Glomerular endothelial cell (primary cell): ENCODE measurements around the gene RAD51B. TPM values are rescaled to one million over a fixed set of nuclear protein-coding genes. Genes with fewer than 3 reads are reported as not detected.

Experiments
- DNase-seq: peaks from one replicate; pipeline ENCODE4 v3.0.0-alpha.2; 2011; ENCODE audit warnings: low read depth, low spot score; ENCODE audit errors: extremely low read depth
- total RNA-seq: library from RNA; depleted of rRNA; stranded (reverse); fragments of >200 nt; gene quantifications from 2 replicates; pipeline ENCODE4 v1.2.3, GENCODE V29; 2015

RAD51B gene
- total RNA-seq, 1 donor from 2014 or later: 9.7 TPM

DNA sequence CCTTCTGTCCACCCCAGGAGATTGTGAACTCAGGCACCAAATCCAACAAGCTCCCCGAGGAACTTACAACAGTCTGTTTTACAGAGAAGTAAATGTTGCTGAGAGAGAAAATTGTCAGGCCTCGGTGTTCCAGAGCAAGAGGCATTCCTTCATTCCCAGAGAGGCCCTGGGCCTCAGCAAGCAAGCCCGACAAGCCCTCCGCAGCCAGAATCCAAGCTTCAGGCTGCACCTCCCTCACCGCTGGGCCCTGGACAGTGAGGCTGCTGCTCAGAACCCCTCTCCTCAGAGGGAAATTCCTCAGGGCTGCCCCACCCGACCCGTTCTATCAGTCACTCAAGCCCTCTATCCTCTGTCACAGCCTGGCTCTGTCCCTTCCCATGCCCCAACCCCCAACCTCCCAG, 916.9 kb downstream of the RAD51B start:
- no peak for DNase-seq

DNA sequence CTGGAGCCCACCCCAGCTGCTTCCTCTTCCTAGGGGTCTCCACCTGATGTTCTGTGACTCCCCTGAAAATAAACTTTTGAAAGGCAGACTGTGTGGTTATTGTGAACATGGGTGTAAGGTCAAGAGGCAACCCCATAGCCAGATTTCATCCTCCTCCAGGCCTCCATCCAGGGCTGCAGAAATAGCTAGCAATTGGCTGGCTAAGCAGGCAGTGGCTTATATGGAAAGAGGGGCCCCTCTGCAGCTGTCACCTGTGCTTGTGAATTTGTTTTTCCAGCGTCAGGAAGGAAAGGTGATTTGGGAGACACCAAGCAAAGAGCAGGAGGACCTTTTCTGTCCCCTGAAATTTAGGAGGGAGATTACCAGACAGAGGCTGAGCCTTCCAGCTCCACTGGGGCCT, 917.5 kb downstream of the RAD51B start:
- DNase-seq: no peak

DNA sequence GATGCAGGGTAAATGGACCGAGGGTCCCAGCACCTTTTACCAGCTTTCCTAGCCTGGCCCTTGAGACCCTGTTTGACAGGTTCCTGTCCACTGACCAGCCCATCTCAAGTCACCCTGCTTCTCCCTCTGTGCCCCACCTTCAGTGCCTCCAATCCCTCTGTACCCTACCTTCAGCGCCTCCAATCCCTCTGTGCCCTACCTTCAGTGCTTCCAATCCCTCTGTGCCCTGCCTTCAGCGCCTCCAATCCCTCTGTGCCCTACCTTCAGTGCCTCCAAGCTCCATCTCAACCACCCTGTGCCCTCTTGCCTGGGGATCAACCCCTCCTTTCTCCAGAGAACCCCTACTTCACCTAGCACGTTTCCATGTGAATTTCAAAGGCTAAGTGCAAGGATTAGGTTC, 919.0 kb downstream of the RAD51B start:
- DNase-seq: no peak

DNA sequence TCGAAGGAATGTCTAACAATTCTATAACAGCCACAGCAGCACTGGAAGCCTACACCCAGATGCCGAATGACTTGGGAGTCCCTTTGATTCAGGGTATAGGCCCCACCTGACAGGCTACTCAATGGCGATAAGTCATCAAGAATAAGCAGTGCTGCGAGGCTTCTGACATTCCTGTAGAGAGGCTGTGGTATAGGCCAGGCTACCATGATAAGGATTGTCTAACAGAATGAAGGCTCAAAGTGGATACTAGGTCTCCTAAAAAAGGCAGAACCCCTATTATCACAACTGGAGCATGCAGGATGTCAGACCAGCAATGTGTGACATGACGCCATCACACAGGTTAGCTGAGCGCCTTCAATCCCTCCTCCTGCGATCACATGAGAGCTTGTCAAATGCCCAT, 920.1 kb downstream of the RAD51B start:
- no peak for DNase-seq

DNA sequence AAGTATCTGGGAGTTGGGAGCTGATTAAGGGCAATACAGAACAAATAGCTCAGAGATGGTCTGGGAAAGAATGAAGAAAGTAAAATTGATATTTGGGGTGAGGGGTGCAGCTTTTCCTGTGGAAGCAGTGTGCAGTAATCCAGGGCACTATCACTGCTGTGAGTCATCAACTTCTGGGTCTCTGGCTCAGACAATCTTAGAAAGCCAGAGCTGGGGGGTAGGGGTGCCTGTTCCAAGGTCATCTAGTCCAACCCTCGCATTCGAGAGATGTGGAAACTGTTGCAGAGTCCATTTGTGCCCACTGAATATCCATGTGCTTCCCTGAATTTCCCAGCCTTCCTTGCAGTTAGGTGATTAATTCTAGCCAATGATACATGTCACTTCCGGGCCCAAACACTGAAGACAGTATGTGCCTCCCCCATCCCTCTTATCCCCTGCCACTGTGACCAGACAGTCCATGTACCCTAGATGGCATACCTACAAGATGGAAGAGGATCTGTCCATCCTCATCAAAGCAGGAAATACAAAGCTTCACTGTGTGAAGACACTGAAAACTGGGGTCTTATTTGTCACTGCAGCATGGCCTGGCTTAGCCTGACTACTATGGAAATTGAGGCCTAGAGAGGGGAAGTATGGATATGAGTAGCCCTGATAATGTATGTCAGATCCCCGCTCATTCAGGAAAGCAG, 921.4 kb downstream of the RAD51B start:
- DNase-seq: no peak

DNA sequence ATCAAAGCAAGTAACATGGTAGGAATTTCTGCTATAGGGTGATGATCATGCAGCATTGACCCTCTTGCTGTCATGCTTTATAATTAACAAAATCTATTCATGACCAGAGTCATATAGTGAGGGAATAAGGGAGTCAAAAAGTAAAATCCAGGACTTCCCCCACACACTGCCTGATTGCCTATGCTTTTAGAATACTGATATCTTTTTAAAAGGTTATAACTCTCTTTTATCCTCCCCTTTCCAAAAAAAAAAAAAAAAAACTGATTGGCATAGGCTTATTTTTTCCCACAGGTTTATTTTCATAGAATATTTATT, 921.9 kb downstream of the RAD51B start:
- DNase-seq: no peak

DNA sequence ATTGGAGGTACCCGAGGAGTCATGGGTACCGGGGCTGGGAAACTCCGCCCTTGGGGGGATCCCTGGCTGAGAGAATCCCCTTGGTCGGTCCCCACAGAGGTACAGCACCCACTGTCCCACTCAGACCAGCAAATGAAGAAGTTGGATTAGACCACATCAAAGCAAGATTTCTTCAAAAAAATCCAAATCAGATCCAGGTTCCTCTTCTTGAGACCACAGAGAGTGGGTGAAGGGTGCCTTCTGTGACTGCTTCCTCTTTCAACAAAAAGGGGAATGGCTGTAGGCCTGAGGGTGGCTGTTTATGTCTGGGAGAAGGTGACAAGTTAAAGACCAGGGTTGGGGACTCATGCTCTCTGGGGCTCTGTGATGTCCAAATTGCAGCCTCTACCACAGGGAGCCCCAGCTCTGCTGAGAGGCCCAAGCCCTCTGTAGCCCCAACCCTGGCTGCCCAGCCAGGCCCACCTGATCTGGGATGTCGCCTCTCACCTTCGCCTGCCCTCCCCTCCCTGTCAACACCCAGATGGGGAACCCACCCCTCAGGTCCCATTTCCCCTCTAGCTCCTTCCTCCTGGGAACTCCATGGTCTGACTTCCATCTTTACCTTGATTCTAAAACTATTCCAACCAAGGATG, 922.4 kb downstream of the RAD51B start:
- DNase-seq: no peak

DNA sequence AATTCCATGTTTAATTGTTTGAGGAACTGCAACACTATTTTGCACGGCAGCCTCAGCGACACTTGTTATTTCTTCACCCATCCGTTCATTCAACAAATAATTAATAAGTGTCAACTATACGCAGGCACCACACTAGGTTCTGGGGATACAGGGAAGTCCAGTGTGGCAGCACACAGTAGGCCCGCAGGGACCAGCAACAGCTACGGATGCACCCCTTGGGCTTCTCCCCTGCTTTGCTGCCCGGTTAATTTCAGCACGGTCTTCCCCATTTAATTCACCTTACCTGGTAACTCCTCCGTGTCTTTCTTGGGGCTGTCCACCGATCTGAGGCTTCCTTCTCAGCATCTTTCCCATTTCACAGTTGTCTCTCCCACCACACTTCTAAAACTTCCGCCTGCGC, 925.0 kb downstream of the RAD51B start:
- DNase-seq: no peak

DNA sequence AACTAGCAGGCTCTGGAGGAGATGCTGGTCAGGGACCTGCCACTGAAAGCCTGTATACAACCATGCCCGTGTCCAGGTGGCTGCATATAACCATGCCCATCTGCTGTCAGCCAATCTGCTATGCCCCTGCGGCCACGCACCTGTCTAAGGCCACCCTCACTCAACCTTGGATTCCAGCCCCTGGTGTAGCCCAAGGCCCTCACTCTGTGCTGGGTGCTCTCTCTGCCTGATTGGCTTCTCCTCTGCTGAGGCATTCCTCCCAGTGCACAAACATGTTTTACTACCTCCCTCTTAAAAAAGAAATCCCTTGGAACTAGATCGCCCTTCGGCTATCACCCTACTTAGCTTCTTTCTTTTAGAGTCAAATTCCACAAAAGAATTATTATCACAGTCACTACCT, 927.8 kb downstream of the RAD51B start:
- DNase-seq: no peak

DNA sequence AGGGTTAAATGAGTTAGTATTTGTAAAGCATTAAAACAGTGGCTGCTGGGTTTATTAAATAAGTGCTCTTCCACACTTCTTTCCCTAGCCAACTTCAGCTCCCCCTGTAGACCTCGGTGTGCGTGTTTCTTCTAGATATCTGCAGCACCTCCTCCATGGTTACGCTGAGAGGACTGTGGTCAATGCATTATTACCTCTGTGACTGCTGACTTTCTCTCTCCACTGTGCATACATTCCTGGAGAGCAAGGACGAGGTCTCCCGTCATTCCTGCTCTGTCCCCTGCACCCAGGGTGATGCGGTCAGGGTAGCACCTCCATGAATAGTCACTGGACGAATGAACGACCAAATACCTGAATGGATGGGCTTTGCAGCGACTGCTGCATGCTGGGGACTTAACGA, 928.7 kb downstream of the RAD51B start:
- DNase-seq: no peak

DNA sequence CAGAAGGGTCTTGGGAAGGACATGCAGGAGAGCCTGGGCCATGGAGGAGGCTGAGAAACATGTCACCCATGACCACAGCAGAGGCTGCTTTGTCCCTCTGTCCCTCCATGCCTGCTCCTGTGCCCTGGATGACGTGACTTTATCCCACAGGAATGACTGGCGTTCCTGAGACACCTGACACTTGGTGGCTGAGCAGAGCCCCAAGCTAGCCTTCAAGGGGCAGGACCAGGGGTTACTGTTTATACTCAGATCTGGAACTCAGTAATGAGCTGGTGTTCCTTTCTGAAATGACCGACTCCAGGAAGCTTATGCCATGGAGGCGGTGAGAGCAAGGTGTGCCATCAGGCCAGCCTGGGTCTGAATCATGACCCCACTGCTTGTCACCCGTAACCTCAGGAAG, 929.1 kb downstream of the RAD51B start:
- DNase-seq: no peak

DNA sequence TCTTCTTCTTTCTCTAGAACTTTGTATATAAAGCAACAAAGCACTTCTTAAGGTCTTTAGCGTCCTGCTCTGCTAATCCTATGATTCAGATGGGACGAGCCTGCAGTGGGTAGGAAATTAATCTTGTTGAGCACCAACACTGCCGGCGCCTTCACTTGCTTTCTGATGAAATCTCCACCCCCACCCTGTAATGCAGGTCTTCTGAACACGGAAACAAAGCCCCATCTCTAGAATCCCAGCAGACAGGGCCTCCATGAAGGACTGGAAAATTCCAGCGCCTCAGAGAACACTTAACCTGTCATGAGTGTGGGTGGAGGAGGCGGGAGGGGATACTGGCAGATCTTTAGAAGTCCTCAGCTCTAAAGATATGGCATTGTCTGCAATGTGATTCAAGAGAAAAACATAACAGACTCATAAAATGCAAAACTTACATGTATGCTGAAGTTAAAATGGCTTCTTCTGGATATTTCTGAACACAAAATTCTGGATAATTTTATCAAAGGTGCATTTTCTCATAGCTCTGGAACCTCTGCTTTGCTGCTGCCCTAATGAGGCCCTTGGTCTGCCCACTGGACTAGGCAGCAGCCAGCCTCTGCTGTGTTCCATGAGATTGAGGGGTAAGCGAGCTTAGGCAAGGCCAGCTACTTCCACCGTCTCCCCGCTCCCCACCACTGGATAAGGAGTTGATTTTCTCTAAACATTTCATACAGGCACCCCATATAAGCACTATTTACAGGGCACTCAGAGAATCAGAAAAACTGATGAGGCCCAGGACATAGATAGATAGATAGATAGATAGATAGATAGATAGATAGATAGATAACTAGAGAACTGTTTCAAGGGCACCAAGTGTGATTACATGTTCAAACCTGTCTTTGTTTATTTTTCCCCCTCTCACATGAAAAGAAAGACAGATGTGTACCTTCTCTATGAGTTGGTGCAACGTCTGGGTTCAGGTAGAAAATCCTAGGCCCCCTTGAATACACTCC, 930.2 kb downstream of the RAD51B start:
- DNase-seq: no peak

DNA sequence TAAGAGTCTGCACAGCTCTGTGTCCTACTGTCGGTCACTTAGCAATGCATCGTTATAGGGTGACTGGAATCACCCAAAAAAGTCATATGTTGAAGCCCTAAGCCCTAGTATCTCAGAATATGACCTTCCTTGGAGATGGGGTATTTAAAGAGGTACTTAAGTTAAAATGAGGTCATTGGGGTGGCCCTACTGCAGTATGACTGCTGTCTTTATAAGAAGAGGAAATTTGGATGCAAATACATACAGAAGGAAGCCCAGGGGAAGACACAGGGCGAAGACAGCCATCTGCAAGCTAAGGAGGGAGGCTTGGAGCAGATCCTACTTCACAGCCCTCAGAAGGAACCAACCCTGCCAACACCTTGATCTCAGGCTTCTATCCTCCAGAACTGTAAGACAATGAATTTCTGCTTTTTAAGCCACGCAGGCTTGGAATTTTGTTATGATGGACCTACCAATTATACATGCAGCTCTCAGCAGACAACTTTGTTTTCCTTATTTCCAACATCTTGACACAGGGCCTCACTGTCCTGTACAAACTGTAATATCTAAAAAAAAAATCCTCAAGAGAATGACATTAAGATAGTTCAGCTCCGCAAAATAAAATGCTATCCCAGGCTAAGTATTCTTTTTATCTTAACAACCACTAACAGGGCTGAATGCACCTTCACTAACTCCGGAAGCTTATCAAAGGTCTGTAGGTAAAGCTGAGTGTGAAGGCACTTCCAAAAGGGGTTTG, 932.9 kb downstream of the RAD51B start:
- DNase-seq: no peak

DNA sequence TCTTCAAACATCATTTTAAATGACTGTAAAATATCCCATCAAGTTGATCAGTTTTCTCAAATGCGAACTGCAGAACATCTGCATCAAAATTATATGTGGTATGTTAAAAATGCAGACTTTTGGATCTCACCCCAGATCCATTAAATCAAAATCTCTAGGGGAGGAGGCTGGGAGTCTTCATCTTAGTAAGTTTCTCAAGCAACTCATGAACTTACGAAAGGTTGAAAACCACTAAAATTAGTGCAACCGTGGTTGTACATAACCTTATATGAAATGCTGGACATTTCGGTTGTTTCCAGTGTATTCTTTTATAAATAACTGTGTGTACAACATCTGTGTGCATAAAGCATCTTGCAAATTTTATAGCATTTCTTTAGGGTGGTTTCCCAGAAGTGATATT, 934.1 kb downstream of the RAD51B start:
- DNase-seq: no peak

DNA sequence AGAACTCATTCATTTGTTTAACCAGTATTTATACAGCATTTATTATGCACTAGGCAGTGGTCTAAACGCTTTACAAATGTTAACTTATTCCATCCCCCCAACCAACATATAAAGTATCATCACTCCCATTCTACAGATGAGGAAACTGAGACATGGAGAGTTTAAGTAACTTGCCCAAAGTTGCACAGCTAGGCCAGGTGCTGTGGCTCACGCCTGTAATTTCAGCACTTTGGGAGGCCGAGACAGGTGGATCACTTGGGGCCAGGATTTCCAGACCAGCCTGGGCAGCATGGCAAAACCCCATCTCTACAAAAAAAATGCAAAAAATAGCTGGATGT, 935.4 kb downstream of the RAD51B start:
- DNase-seq: no peak

DNA sequence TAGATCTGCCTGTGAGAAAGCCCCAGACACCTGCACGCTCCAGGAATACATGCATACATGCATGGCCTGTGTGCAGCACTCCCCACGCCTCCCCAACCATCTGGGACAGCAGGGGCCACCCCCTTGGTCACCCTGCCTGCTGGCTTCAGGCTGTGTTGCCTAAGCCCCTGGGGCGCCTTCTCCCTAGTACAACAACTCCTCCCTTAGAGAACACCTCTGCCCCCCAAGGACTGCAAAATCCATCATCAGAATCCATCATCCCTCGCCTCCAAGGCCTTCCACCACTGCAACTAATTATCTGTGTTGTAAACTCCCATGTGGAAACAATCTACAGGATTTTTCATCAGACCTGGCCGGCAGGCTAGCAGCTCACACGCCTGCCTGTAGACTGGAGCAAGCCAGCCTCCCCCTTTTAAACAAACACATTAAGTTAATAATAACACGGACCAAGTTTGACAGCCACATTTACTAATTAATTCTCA, 936.5 kb downstream of the RAD51B start:
- DNase-seq: no peak

DNA sequence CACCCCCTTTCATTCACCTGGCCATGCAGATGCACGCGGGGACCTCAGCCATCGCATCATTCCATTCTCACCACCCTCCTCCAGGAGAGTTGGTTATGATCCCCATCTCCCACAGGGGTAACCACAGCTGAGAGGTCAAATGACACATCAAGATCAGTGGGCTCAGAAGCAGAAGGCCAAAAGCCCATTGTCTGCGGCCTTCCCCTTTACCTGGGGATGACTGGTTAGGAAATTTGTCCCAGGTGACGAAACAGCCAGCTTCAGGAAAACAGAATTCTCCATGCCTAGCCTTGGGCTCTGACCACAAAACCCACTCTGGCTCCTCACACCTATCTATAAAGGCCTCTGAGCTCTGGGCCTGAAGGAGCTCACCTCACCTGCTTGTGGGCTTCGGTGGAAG, 937.2 kb downstream of the RAD51B start:
- DNase-seq: no peak

DNA sequence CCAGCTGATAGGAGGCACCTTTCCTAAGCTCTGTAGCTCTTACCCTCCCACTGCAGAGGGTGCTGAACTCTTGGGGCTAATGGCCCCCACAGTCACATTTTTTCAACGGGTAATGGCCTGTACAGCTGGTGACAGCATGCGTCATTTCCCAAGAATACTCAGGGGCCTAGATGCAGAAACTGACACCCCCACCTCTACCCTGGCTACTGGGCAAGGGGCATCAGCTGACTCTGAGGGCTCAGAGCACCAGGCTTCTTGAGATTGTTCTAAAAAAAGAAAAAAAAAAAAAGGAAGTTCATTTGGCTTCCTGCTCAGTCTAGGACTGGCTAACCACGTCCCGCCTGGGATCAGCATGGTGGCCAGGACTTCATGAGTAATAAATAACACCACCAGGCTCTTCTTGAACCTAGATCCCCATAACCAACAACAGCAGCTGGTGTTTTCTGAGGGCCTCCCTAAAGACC, 938.1 kb downstream of the RAD51B start:
- no peak for DNase-seq

DNA sequence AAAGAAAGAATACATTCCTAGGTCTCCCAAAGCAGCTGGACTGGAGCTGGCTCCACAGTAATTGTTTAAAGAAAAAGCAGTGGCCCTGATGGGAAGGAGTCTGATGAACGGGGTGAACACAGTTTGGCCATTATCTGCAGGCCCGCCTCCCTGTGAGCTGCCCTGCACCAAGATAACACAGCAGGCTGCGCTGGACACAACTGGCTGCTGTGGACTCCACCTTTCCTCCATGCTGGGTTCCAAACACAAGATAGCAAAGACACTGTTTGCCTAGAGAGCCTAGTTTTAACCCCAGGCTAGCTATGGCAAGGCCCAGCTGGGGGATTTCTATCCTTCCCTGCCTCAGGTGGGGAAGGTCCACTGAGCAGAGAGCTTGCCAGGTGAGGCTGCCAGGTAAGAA, 938.7 kb downstream of the RAD51B start:
- DNase-seq: no peak

DNA sequence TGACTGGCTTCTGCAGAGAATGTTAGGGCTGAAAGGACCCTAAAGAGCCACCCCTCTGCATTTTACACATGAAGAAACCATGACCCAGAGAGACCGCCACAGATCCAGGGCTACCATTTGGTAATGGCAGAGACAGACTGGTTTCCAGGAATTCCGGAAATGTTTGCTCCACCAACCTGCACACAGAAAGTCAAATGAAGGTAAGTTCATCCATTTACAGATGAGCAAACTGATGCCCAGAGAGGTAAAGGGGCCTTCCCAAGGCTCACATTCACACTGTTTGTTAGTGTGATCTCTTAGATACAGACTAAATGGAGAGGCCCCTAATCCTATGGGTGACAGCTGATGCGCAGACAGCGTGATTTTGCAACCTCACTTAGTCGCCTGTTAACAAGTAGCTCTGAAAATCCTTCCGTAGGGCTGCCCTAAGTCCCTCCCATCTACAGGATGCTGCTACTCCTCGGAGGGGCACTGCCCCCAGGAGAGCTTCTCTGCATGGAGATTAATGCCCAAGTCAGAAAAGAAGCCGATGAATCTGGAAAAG, 939.5 kb downstream of the RAD51B start:
- DNase-seq: no peak

DNA sequence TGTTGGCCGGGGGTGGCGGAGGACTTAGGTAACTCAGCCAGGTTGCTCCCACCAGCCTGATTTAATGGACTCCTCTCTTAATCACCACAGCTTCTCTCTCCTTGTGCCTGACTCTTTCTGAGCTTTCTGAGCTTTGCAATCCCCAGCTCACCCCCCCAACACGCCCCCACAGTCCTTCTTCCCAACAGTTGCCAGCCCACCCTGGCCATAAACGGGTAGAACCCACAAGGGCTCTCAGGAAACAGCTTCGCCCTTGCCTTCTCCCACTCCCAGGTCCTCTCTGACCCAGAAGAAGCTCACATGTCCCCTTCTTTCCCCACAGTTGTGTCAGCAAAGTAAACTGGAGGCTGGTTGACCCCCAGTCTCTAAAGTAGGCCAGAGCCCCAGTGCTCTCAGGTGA, 940.4 kb downstream of the RAD51B start:
- DNase-seq: no peak
